Vagina (tissue), 2 donors: ENCODE results near the gene POLR3C.
"Not testable (repeated sequence)": the region's sequence is repeated elsewhere in the genome, so short reads cannot be mapped to it uniquely, and the experiment has no call there.

Experiments
- POLR2A ChIP-seq, 2 donors: fragments of 450-650 bp; IDR thresholded peaks; one replicate each; pipeline ENCODE4 v1.6.1; 2017; ENCODE audit warnings: antibody characterized with exemption in 2 of 2, mild to moderate bottlenecking in 2 of 2, moderate library complexity in 2 of 2
- POLR2AphosphoS5 ChIP-seq, 2 donors: sonication (generic); formaldehyde crosslinking; IDR thresholded peaks; one replicate each; pipeline ENCODE4 v1.9.0; 2017; ENCODE audit warnings: antibody characterized with exemption in 2 of 2, mild to moderate bottlenecking in 2 of 2, low read depth in 1 of 2; ENCODE audit not compliant: insufficient read depth in 1 of 2
- TF ChIP-seq, protein P1 (sequence below), 3 experiments: fragments of 450-650 bp in 2 of 3; fragments of 200-600 bp in 1 of 3; sonication (generic) in 1 of 3; IDR thresholded peaks; one replicate each; pipeline ENCODE4 v1.5.1; 2017 to 2019; ENCODE audit warnings: antibody characterized with exemption in 3 of 3, mild to moderate bottlenecking in 2 of 3, moderate library complexity in 2 of 3

- TF ChIP-seq, protein P1, sequence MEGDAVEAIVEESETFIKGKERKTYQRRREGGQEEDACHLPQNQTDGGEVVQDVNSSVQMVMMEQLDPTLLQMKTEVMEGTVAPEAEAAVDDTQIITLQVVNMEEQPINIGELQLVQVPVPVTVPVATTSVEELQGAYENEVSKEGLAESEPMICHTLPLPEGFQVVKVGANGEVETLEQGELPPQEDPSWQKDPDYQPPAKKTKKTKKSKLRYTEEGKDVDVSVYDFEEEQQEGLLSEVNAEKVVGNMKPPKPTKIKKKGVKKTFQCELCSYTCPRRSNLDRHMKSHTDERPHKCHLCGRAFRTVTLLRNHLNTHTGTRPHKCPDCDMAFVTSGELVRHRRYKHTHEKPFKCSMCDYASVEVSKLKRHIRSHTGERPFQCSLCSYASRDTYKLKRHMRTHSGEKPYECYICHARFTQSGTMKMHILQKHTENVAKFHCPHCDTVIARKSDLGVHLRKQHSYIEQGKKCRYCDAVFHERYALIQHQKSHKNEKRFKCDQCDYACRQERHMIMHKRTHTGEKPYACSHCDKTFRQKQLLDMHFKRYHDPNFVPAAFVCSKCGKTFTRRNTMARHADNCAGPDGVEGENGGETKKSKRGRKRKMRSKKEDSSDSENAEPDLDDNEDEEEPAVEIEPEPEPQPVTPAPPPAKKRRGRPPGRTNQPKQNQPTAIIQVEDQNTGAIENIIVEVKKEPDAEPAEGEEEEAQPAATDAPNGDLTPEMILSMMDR (IDR thresholded peaks at IDR 0.05) = not testable (repeated sequence)
- TF ChIP-seq POLR2A (IDR thresholded peaks at IDR 0.05); POLR2AphosphoS5 (IDR thresholded peaks at IDR 0.05; ENCODE audit: insufficient read depth in 1 of 2, low read depth in 1 of 2): not testable (repeated sequence)
These were observed 10.8 kb upstream of the POLR3C start for GRCh38 chr1:145812977-145813810.
